ENCODE measurements around the gene GRM5.

GRCh38 chr11:88553204-88553603, 512.6 kb downstream of the GRM5 start:
- no peak for TF ChIP-seq CTCF (IDR thresholded peaks at IDR 0.05)
- no peak for TF ChIP-seq POLR2AphosphoS5 (IDR thresholded peaks at IDR 0.05; ENCODE audit: insufficient read depth in 1 of 2, low read depth in 1 of 2)

Data from vagina (tissue), 2 donors.